Stimulated activated CD8-positive, alpha-beta memory T cell treated with anti-CD3 and anti-CD28 coated beads, Interleukin-7, amount 100 ng/mL, for 1 hour (primary cell): ENCODE data around the gene GALNT15.

Experiments
- DNase-seq, 2 donors: peaks; one replicate each; pipeline ENCODE4 v3.0.0-alpha.2; 2020; ENCODE audit warnings: low read depth in 2 of 2

Gene GALNT15, protein sequence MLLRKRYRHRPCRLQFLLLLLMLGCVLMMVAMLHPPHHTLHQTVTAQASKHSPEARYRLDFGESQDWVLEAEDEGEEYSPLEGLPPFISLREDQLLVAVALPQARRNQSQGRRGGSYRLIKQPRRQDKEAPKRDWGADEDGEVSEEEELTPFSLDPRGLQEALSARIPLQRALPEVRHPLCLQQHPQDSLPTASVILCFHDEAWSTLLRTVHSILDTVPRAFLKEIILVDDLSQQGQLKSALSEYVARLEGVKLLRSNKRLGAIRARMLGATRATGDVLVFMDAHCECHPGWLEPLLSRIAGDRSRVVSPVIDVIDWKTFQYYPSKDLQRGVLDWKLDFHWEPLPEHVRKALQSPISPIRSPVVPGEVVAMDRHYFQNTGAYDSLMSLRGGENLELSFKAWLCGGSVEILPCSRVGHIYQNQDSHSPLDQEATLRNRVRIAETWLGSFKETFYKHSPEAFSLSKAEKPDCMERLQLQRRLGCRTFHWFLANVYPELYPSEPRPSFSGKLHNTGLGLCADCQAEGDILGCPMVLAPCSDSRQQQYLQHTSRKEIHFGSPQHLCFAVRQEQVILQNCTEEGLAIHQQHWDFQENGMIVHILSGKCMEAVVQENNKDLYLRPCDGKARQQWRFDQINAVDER

GRCh38 chr3:16174389-16174788 is at the start of gene GALNT15:
Gene GALNT15 (plus strand): TSS chr3:16174680. CDS start chr3:16175152, 472 bp downstream.
- DNase-seq: no peak

DNA sequence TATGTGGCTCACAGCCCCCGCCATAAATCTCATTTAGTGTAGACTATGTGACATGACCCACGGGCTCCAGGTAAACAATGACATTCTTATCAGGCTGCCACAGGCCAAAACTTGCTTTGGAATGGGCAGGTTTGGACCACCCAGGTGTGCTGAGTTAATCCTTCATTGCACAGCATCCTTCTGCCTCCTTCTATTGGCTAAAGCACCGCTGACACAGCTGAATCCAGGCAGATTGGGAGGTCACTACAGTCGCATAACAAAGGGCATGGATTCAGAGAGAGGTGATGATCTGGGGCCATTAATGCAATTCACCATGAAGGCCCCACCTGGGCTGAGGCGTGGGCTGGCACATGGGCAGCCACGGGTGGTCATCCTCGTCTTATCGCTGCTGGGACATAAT is 47.8 kb upstream of the GALNT15 start:
- no peak for DNase-seq

DNA sequence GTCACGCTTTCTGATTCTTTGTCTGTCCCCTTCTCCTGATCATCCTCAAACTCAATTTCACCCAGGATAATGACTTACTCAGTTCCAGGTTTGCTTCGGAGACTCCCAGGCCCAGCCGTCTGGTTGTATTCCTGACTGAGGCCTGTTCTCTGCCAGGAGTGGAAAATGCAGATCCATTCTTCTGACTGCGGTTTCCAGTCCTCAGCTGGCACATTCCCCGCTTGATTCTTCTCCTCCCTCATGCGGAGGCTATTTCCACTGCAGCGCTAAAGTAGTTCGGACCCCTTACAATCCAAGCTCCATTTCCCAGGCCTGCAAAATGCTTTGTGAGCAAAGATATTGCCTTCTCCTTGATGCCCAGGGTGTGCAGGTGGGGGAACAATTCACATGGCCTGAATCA is 47.2 kb upstream of the GALNT15 start:
- no peak for DNase-seq

DNA sequence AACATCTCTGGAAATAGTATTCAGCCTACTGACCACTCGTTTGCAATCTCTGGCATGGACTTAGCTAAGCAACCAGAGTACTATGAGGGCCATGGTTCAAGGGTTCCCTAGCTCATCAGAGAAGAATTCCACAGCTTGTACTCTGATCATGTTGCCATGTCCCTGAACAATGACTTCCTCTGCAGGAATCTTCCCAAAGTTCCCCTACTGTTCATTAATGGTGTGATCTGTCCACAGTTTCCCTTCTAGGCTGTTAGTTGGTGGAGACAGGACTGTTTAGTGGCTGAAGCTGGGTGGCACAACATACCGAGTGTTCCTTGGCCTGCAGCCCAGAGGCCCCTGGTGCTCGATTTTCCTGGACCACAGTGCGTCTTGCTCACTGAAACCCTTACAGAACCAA is 44.4 kb upstream of the GALNT15 start:
- no peak for DNase-seq

DNA sequence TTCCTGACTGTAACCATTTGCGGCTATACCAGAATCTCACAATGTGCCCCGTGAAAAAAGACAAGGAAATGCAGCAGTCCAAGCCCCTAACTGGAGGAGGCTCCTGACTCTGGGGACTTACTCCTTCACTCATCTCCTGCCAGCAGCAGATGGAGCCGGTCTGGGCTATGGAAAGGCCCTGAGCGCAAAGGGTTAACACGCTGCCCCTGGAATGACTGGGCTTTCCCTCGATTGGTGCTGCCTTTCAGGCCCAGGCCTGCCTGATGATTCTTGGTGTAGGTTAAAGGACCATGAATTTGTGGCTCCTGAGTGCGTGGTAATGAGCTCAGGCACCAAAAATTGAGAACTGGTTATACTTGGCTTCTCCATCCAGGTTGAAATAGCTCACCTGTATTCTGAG is 42.3 kb upstream of the GALNT15 start:
- DNase-seq: no peak

DNA sequence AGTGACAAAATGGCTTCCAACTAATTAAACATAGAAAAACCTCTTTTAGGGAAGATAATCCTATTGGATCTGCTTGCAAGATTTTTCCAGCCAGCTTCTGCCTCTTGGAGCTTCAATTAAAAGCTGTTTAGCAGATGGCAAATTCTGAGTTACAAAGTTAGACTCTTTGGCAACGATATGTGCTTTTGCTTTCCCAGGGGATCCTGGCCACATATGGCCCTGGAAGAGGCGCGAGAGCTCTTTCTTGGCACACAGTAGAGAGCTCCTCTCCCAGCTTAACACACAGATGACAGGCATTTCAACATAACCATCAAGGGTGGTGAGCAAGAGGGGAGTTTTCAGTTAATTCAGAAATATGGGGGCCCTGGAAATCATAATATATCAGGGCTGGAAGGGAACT is 41.6 kb upstream of the GALNT15 start:
- DNase-seq: no peak

DNA sequence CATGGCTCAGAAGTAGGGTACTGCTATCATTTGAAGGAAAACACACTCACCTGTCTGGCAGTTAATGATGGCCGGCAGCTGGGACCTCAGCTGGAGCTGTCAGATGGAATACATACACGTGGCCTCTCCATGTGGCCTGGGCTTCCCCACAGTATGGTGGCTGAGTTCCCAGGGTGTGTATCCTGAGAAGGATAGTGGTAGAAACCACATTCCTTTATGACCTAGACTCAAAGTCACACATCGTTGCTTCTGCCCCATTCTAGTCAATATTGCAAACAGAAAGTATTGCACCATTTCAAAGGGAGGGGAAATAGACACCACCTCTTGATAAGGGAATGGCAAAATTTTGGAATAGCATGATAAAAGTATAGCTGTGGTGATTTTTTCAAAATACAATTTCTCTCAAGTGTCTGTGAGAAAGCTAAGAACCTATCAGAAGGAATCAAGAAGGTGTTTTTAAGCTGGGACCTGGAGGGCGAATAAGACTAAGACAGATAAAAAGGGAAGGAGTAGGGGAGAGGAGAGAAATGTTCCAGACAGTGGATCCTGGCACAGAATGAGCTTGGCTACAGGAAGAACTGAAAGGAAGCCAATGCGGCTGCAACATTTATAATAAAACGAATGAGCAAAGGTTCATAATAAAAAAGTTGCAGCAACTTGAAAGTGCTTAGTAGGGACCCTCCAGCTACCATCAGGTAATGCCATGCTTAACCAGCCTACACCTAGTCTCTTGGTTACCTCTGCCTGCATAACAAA is 40.1 kb upstream of the GALNT15 start:
- DNase-seq: no peak

DNA sequence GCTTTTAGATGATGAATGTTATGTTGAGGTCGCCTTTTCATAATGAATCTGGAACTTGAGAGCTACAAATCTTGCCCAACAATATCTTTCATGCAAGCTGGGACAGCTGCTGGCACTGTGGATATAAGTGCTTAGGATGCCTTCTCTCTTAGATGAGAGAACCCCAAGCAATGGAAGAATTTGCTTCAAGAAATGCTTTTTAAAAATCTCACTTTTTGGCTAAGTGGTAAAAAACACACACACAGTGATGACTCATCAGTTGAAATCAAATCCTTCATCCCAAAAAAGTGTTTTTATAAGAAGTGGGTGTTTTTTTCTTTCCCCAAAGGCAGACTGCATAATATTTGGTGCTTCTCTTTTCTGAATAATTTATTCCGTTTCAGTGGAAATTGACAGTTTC is 38.4 kb upstream of the GALNT15 start:
- DNase-seq: no peak

- DNase-seq: no peak
These were observed 37.4 kb upstream of the GALNT15 start for GRCh38 chr3:16137044-16137443.

- no peak for DNase-seq
These were observed 36.5 kb upstream of the GALNT15 start for GRCh38 chr3:16137977-16138376.

GRCh38 chr3:16140116-16140893 is 34.2 kb upstream of the GALNT15 start:
- DNase-seq: no peak

GRCh38 chr3:16140894-16141285 is 33.6 kb upstream of the GALNT15 start:
- no peak for DNase-seq

DNA sequence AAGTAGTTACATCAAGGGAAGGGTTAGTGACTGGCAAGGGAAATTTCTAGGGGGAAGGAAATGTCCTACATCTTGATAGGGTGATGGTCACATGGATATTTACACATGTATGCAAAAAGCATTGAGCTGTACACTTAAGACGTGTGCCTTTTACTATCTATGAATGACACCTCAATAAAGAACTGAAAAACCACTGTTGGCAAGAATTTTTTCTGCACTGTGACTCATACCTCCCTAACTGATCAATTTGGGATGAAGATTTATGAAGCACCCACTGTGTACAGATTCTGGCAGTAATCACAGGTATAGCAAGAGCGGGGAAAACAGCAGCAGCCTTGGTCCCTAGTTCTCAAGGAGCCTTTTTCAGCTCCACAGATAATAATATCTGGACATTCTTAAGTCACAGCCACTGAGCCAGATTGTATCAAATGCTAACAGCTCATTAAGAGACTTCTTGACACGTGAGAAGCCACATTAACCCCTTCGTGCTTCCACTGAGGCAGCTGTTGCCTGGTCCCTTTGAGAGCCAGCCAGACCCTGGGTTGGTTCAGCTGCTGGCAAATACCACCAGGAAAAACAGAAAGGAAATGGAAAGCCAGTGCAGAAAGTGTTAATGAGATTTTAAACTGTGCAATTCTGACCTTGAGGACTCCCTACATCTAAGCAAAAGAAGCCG is 32.0 kb upstream of the GALNT15 start:
- DNase-seq: no peak

DNA sequence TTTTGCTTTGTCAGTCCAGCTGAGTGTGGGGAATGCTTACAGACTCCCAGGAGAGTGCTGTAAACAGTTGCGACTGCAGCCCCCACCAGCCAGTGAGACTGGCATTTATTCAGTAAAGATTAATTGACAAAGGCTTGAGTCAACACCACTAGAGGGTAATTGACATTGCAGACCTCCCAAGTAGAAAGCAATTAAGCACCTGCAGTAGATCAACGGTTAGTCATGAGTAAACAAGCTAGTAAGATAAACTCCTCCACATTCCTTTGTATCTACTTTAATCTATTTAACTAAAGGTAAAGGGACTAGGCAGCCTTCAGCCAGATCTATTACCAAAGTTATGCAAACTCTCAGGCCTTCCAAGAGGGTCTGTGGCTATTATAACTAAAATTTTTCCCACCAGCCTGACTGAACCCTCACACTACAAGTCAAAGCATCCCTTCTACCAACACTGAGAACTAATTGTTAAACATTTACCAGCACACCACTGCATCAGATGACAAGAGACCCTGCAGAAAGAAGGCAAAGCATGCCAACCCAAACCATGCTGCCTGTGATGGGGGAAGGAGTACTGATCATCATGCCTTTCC is 30.5 kb upstream of the GALNT15 start:
- no peak for DNase-seq

GRCh38 chr3:16145176-16145575 is 29.3 kb upstream of the GALNT15 start:
- DNase-seq: no peak

GRCh38 chr3:16146015-16146730 is 28.3 kb upstream of the GALNT15 start:
- DNase-seq: no peak

GRCh38 chr3:16147220-16147994 is 27.1 kb upstream of the GALNT15 start:
- no peak for DNase-seq

GRCh38 chr3:16148213-16148612 is 26.3 kb upstream of the GALNT15 start:
- DNase-seq: no peak

GRCh38 chr3:16148783-16149182 is 25.7 kb upstream of the GALNT15 start:
- DNase-seq: no peak

GRCh38 chr3:16150285-16150684 is 24.2 kb upstream of the GALNT15 start:
- DNase-seq: no peak
